Measurements from ENCODE around the gene TAB3. TPM values are rescaled to one million over a fixed set of nuclear protein-coding genes. Genes with fewer than 3 reads are reported as not detected.
A peak's percentile ranks its signal among the peaks of the same experiment; 100 is the strongest.

The TAB3 gene
- total and polyA plus RNA-seq, 9 of the 15 experiments (the other 6 are each of a cell fraction or from before 2014, with no cell fraction given): 2.4 to 31.1 (median 15.5) TPM

DNA sequence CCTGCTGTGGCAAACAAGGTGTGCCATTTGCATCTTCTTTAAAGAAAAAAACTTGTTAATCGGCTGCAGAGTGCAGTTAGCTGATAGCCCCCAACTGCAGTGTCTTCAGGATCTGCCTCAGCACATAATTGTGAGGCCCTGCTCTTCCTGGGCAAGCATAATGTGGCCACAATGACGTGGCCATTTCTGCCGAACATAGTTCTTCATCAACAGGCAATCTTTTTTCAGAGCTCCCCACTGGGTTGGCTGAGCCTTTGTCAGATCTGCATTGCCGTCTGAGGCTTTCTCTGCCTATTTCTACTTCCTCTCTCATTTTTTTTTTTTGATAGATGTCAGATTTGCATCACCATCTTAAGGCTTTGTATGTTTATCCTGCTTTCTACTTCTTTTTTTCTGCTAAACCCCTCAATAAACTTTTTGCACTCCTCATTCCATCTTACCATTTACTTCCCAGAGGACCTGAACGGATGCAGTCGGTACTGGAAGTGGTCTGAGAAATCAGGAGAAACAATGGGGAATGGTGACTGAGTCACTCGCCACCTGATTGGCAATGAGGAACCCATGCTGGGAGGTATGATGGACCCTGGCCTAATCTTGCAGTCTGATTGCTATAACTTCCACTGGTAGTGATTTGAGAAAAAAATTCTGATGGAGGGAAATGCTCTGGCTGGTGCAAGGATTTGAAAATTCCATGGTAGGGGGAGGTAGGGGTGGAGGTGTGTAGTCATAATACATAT is 21.2 kb upstream of the TAB3 start (continued):
- TF ChIP-seq TAF7 (tag; IDR thresholded peaks at IDR 0.05): no peak
- TF ChIP-seq CBX1 (IDR thresholded peaks at IDR 0.05; ENCODE audit: low read depth): no peak
- no peak for TF ChIP-seq SRSF1 (IDR thresholded peaks at IDR 0.05; ENCODE audit: low read depth, low read length)
- TF ChIP-seq PHTF2 (CRISPR knock-in tag; IDR thresholded peaks at IDR 0.05): no peak
- TF ChIP-seq, protein P1, sequence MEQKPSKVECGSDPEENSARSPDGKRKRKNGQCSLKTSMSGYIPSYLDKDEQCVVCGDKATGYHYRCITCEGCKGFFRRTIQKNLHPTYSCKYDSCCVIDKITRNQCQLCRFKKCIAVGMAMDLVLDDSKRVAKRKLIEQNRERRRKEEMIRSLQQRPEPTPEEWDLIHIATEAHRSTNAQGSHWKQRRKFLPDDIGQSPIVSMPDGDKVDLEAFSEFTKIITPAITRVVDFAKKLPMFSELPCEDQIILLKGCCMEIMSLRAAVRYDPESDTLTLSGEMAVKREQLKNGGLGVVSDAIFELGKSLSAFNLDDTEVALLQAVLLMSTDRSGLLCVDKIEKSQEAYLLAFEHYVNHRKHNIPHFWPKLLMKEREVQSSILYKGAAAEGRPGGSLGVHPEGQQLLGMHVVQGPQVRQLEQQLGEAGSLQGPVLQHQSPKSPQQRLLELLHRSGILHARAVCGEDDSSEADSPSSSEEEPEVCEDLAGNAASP (IDR thresholded peaks at IDR 0.05): no peak
- no peak for TF ChIP-seq HDAC8 (tag; IDR thresholded peaks at IDR 0.05)
- 0 out of 2 replicates have a peak, but pooled peaks have one; percentile 47 for TF ChIP-seq NBN (IDR thresholded peaks at IDR 0.05; ENCODE audit: low read depth)
- TF ChIP-seq ADNP (tag; IDR thresholded peaks at IDR 0.05): no peak
- no peak for TF ChIP-seq CEBPB (tag; IDR thresholded peaks at IDR 0.05)
- TF ChIP-seq EGR1 (conservative IDR thresholded peaks at IDR 0.05): no peak
- peak; percentile 65 for TF ChIP-seq TCF3 (CRISPR knock-in tag; IDR thresholded peaks at IDR 0.05)
- TF ChIP-seq LCOR (CRISPR knock-in tag; IDR thresholded peaks at IDR 0.05): no peak
- no peak for TF ChIP-seq GABPB1 (CRISPR knock-in tag; IDR thresholded peaks at IDR 0.05)
- no peak for TF ChIP-seq NR2C1 (IDR thresholded peaks at IDR 0.05)
- no peak for TF ChIP-seq NR2C1 (tag; IDR thresholded peaks at IDR 0.05)
- no peak for TF ChIP-seq MEF2D (tag; conservative IDR thresholded peaks at IDR 0.05; ENCODE audit: low read depth)
- TF ChIP-seq NRF1 (conservative IDR thresholded peaks at IDR 0.05 in 1 of 2, IDR thresholded peaks at IDR 0.05 in 1 of 2): 0 out of 4 replicates have a peak, but pooled peaks of 1 of the 2 experiments have one; percentile 18
- TF ChIP-seq JUNB (CRISPR knock-in tag; conservative IDR thresholded peaks at IDR 0.05): no peak
- no peak for TF ChIP-seq CC2D1A (IDR thresholded peaks at IDR 0.05)
- no peak for TF ChIP-seq NR2F6 (CRISPR knock-in tag; IDR thresholded peaks at IDR 0.05)
- TF ChIP-seq HMG20B (CRISPR knock-in tag; IDR thresholded peaks at IDR 0.05): no peak
- no peak for TF ChIP-seq FUS (optimal IDR thresholded peaks at IDR 0.05; ENCODE audit: low read depth, low read length)
- TF ChIP-seq NFXL1 (CRISPR knock-in tag; IDR thresholded peaks at IDR 0.05): no peak
- no peak for TF ChIP-seq ZNF41 (CRISPR knock-in tag; conservative IDR thresholded peaks at IDR 0.05)
- TF ChIP-seq PPARD (CRISPR knock-in tag; IDR thresholded peaks at IDR 0.05): no peak
- TF ChIP-seq ZNF551 (CRISPR knock-in tag; IDR thresholded peaks at IDR 0.05): no peak
- TF ChIP-seq POLR2G (IDR thresholded peaks at IDR 0.05; ENCODE audit: low read depth, low read length): no peak
- no peak for TF ChIP-seq FOXK2 (conservative IDR thresholded peaks at IDR 0.05 in 1 of 2, IDR thresholded peaks at IDR 0.05 in 1 of 2; ENCODE audit: low read depth in 2 of 2)
- TF ChIP-seq ZNF133 (CRISPR knock-in tag; IDR thresholded peaks at IDR 0.05): no peak
- TF ChIP-seq SMARCA4 (IDR thresholded peaks at IDR 0.05): peak; percentile 46
